Psoas muscle (tissue), 8 donors: ENCODE data around the gene SIPA1L2. TPM values are rescaled to one million over a fixed set of nuclear protein-coding genes. Genes with fewer than 3 reads are reported as not detected.
A peak's percentile ranks its signal among the peaks of the same experiment; 100 is the strongest.

ENCODE experiments used
- ATAC-seq, 4 donors: fragments of 200-7000 bp; cut with Tn5 transposase; one replicate each; pipeline ENCODE4 v1.9.1; 2020; ENCODE audit warnings: moderate library complexity in 3 of 4, mild to moderate bottlenecking in 2 of 4
- DNase-seq, 2 donors: peaks; one replicate each; pipeline ENCODE4 v3.0.0-alpha.2; 2020
- H3K27ac ChIP-seq: fragments of 200-600 bp; one replicate; pipeline ENCODE4 v1.8.0; 2022
- H3K27me3 ChIP-seq, 3 donors: fragments of 200-600 bp in 1 of 3; one replicate each; pipeline versions ENCODE4 v1.6.1 to v1.8.0; 2013 to 2022; ENCODE audit warnings: low read length in 2 of 3, mild to moderate bottlenecking in 2 of 3, moderate library complexity in 1 of 3; ENCODE audit not compliant: insufficient read depth in 3 of 3
- H3K36me3 ChIP-seq, 2 donors: fragments of 200-600 bp in 1 of 2; one replicate each; pipeline versions ENCODE4 v1.6.1 to v1.8.0; 2013 to 2022; ENCODE audit warnings: low read depth in 1 of 2, mild to moderate bottlenecking in 1 of 2, moderate library complexity in 1 of 2; ENCODE audit not compliant: insufficient read depth in 1 of 2
- H3K4me1 ChIP-seq: fragments of 200-600 bp; one replicate; pipeline ENCODE4 v1.8.0; 2022
- H3K4me3 ChIP-seq: fragments of 200-600 bp; one replicate; pipeline ENCODE4 v1.8.0; 2022; ENCODE audit warnings: mild to moderate bottlenecking
- H3K9me3 ChIP-seq: fragments of 200-600 bp; one replicate; pipeline ENCODE4 v1.8.0; 2022
- CTCF ChIP-seq: fragments of 200-600 bp; IDR thresholded peaks from one replicate; pipeline ENCODE4 v1.8.0; 2022; ENCODE audit warnings: antibody characterized with exemption
- WGBS, 3 donors: extraction: QIAGEN DNeasy Blood & Tissue Kit; methylation state at CpG; one replicate each; pipeline versions ENCODE4 v1.1.6 to v1.1.7; 2013; 5-methylcytosine and 5-hydroxymethylcytosine counted together
- intact Hi-C, 2 donors: fragments of 100-400 bp; cut with DNase I; formaldehyde crosslinking; loops; one replicate each; pipeline versions ENCODE4 v1.11.0 to v1.14.2; 2022
- polyA plus RNA-seq, 3 donors: library from polyadenylated mRNA; stranded (reverse); fragments of 200-250 nt; gene quantifications; one replicate each; pipeline ENCODE4 v1.2.3, GENCODE V29; 2013
- total RNA-seq, 4 donors: library from RNA; stranded (reverse); fragmentation: NEBNext Ultra II Directional in 2 of 4; extraction: Animal tissue kit (Norgen Biotek cat#: 25700) in 2 of 4; gene quantifications; one replicate each; pipeline versions ENCODE4 v1.2.1 to v1.2.4, GENCODE V29; 2021 to 2023
- donor health status: healthy with polysubstance abuse.
- donor health status: DM: no; HTN: no; CAD: no; lungs with moderate emphysema.
- donor health status: Bipolar disorder and iron deficiency.
- donor health status: healthy.
- donor health status: DM: yes; HTN: yes; CAD: no.
- donor health status: DM: no; HTN: no; CAD: no.
- donor health status: DM: no; HTN: no; CAD: no.
- donor health status: DM: yes; HTN: yes; CAD: no.

SIPA1L2 gene
- total and polyA plus RNA-seq, 7 donors, result 4.3 to 54.4 (median 9.4) TPM

GRCh38 chr1:232629250-232630046 lies 485 bp downstream of the SIPA1L2 start:
- Histone ChIP-seq H3K9me3 (no peaks in the 10 kb centered on the region), H3K36me3 (no peaks in the 10 kb centered on the region), H3K4me3 (peak overlapping the region; percentile 97), H3K27me3 (no peaks in the 10 kb centered on the region), H3K27ac (peak overlapping the region; percentile 89), H3K4me1 (peaks cover 11% of the 10 kb centered on the region)
- DNase-seq (peak; percentile 40 to 61), ATAC-seq (peak in 3 of 4 donors; percentile 10 to 20 (median 10))
- intact Hi-C loops, result loop anchor here (2.0 to 10.0 kb wide), 13 partner anchors 77 to 765 kb away; partner anchors contain the start of genes MAP10 (in 1 of the 2) and NTPCR (in 1 of the 2)
- peak; percentile 4 for TF ChIP-seq CTCF
- WGBS, 3 donors, result 0 to 1% (median 0%) methylated on average over 68 to 96 of the region's 96 CpGs

DNA sequence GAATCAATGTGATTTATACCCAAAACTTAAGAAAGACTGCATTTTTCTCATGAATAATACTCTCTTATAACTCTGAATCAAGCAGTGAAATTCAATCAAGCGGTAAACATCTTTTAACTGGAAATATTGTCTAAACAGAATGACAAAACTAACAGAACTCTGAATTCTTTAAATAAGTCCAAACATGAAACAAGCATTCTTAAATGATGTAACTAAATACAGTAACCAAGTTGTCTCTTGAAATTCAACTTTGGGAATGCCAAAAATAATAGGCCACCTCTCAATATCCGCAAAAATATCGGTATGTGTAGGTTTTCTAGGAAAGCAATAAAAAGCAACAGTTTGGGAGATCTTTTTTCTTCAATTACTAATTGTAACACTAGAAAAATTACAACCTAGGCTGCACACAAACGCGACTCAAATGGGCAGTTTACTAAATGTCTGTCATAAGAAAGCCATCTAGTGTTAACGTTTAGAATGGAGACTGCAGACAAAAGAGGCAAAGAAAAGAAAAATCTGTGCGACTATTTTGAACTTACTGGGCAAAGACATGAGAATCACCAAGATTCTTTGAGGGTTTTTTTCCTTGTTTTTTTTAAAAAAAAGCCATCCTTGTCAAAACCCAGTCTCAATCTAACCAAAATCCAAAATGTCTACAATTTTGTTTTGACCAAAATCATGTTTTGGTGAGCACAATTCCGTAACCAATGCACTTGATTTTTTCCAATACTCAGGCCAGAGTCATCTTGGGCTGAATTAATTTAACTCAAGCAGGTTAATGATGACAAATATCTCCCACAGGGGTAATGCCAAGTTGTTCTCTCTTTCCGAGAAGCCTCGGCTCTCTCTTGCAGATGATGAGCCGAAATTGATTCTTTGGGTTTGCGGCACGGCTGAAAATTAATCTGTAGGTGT lies 1.3 kb downstream of the SIPA1L2 start:
- intact Hi-C loops, result loop anchor here (2.0 to 10.0 kb wide), 7 partner anchors 76 to 764 kb away; no protein-coding TSS in a partner anchor
- Histone ChIP-seq H3K4me3 (peak overlapping the region; percentile 97), H3K9me3 (no peaks in the 10 kb centered on the region), H3K27me3 (no peaks in the 10 kb centered on the region), H3K27ac (peak overlapping the region; percentile 89), H3K36me3 (no peaks in the 10 kb centered on the region), H3K4me1 (peaks cover 11% of the 10 kb centered on the region)
- DNase-seq (no peak), ATAC-seq (no peak)
- 12 to 16% (median 14%) methylated on average over 13 of the region's 13 CpGs for WGBS, 3 donors
- peak; percentile 34 for TF ChIP-seq CTCF

DNA sequence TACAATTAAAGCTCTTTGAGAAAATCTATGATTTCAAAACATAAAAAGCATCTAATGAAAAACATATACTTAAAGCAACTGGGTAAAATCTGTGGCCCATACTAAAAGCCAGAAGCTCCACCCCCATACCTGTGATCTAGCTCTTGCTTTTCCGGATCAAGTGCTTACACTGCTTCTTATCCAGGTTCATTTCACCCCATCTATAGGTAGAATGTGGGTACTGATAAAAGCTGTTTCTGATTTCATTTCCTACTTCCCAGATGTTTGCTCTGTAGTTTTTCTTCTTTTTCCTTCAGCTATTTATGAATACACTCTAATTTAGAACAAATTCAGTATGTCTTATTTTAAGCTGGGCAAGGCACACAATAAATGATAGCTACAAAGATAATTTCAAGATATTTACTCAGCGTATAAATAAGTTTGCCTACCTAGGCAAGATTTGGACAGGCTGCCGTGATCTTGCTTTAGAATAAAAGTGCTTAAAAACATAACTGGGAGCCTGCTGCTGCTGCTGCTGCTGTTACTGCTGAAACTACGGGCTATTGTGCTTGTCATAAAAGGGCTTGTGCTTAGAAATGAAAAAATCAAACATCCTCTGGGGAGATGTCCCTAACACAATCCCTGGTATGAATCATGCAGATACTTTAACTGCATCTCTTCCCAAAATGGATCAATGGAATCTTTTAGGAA lies 2.1 kb downstream of the SIPA1L2 start:
- Histone ChIP-seq H3K9me3 (no peaks in the 10 kb centered on the region), H3K36me3 (no peaks in the 10 kb centered on the region), H3K27ac (peak overlapping the region; percentile 43), H3K4me1 (peaks cover 14% of the 10 kb centered on the region), H3K27me3 (no peaks in the 10 kb centered on the region), H3K4me3 (peak overlapping the region; percentile 97)
- peak; percentile 28 for TF ChIP-seq CTCF
- DNase-seq (no peak), ATAC-seq (no peak)
- intact Hi-C loops, result loop anchor here (2.0 to 10.0 kb wide), 7 partner anchors 75 to 763 kb away; no protein-coding TSS in a partner anchor
- 50 to 61% (median 55%) methylated on average over 4 of the region's 4 CpGs for WGBS, 3 donors

- Histone ChIP-seq H3K27ac (peak overlapping the region; percentile 43), H3K4me1 (peaks cover 14% of the 10 kb centered on the region), H3K9me3 (no peaks in the 10 kb centered on the region), H3K36me3 (no peaks in the 10 kb centered on the region), H3K27me3 (no peaks in the 10 kb centered on the region), H3K4me3 (peak overlapping the region; percentile 97)
- TF ChIP-seq CTCF, result no peak
- DNase-seq, result no peak
- WGBS, 3 donors, result 87 to 99% (median 88%) methylated on average over 4 of the region's 4 CpGs
- ATAC-seq, result no peak
- intact Hi-C loops, result loop anchor here (5.0 to 10.0 kb wide), 6 partner anchors 75 to 762 kb away; no protein-coding TSS in a partner anchor
Measured at GRCh38 chr1:232627171-232627570, 2.8 kb downstream of the SIPA1L2 start.
